ENCODE results near the gene RAD51.

The RAD51 gene

GRCh38 chr15:40762919-40763800 is 68.2 kb downstream of the RAD51 start:
- DNase-seq (ENCODE audit: low read depth), result peak; percentile 15

- DNase-seq (ENCODE audit: low read depth), result peak; percentile 53
These were observed 69.0 kb downstream of the RAD51 start, which contains the start of gene GCHFR for GRCh38 chr15:40763801-40764628. Gene GCHFR (plus strand): TSS chr15:40764068. CDS start chr15:40764181, 113 bp downstream.

DNA sequence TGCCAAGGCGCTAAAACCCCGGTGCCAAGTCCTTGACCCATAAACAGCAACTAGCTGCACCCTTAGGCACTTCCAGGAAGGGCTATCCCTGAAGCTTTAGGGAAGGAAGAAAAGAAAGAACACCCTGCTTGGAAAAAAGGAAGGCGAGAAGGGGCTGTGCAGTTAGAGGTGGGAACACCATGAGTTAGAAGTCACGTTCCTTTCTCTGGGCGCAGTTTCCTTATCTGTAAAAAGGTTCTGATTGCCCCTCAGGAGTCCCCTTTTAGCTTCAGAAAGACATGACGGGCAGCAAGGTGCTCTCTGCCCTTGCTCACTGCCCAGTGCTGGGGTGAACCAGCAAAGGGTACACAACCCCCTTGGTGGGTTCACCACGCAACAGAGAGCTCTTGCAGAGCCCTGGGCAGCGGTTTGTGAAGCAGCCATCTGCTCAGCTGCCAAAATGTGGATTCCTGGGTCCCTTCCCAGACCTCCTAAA is 69.7 kb downstream of the RAD51 start:
- no peak for DNase-seq (ENCODE audit: low read depth)

GRCh38 chr15:40766194-40766815 is 71.3 kb downstream of the RAD51 start:
- DNase-seq (ENCODE audit: low read depth), result no peak

- no peak for DNase-seq (ENCODE audit: low read depth)
These were observed 72.2 kb downstream of the RAD51 start for GRCh38 chr15:40766906-40767837.

DNA sequence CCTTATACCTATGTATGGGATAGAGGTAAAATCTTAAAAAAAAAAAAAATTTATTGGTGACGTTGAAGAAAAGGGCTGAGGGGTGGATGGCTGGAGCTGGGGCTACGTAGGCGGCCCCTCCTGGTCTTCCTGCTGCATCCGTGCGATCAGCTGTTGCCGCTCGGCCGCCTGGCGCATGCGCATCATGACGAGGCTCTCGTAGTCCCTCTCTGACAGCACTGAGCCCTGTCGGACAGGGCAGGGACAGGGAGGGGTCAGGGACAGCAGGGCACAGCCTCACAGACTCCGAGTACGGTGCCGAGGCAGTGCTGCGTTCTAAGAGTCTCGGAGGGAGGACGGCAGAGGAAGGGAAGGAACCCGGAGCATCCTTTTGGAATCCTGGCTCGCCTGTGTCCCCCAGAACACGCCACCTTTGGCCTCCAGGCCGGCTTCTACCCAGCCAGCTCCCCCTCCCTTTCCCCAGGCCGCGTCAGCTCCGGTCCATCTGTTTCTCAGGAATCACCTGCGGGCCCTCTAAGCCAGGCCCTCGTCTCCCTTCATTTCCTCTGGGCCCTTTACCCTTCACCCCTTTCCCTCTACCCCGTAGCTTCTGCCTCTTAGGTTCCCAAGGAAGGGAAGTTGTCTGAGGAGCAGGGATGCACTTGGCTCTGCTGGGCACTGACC is 73.0 kb downstream of the RAD51 start:
- no peak for DNase-seq (ENCODE audit: low read depth)

DNA sequence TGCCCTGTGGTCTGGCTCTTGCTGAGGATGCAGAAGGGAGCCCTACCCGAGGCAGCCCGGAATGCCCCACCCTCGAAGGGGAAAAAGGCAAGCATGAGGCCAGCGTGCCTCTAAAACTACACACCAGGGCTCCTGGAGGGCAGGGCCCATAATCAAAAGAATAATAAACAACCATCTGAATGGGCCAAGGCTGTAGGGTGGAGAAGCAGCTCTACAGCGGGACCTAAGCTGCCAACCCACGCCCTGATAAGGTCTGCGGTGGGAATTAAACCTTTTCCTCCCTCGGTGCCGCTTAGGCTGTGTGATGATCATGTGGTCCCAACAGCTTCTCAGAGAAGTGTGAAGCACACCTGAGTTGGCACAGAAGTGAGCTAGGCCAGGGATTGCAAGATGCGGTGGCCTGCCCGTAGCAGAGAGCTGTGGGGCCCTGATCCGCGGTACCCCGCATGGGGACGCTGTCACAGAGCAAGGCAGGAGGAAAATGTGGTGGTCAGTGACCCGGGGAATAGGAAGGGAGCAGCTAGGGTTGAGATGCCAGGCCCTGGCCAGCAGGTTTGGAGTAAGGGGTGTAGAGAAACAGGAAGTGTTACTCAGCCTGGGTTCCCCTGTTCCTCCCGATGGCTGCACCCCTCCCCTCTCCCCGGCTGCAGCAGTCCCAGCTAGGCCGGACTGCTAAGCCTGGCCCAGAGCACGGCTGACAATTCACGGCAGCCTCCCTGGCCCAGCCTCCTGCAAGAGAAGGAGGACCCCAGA is 73.7 kb downstream of the RAD51 start:
- no peak for DNase-seq (ENCODE audit: low read depth)

GRCh38 chr15:40769274-40770146 is 74.5 kb downstream of the RAD51 start, which contains the start of gene C15orf62:
Gene C15orf62 (plus strand): TSS chr15:40769980. CDS start chr15:40770496, 516 bp downstream.
- no peak for DNase-seq (ENCODE audit: low read depth)

DNA sequence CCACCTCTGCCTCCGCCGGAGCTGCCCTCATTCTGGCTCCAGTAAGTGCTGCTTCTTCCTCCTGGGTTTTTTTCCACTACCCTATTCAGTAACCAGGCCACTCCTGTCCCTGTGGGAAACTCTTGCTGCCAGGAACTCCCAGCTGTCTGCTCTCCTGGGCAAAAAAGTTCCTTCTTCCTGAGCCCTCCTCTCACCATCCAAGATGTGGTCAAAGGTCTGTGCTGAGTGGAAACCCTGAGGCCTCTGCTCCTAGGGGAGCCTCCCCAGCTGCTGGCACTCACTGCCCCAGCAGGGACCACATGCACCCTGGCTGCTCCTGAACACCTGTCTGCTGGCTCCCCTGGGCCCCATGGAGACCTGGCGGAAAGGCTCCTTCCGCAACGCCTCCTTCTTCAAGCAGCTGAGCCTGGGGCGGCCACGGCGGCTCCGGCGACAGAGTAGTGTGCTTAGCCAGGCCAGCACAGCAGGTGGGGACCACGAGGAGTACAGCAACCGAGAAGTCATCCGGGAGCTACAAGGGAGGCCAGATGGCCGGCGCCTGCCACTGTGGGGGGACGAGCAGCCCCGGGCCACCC is 75.3 kb downstream of the RAD51 start:
- DNase-seq (ENCODE audit: low read depth), result no peak

DNA sequence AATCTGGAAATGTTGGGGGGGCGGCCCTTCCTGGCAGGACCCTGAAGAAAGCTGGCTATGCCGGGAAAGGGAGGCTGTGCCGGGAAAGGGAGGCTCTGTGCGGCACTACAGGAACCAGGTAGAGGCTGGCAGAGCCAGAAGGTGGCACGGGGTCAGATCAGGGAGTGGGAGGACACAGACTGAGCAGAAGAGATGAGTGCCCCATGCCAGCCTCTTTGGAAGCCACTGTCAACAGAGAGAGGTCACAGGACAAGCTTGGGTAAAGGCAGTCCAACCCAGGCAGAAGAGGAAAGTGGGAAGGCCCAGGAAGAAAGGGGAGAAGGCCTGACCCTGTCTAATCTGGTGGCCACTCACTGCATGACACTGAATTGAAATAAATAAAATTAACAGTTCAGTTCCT is 76.3 kb downstream of the RAD51 start:
- DNase-seq (ENCODE audit: low read depth), result no peak

GRCh38 chr15:40772014-40772413 is 77.0 kb downstream of the RAD51 start:
- no peak for DNase-seq (ENCODE audit: low read depth)

GRCh38 chr15:40773496-40773895 is 78.5 kb downstream of the RAD51 start:
- DNase-seq (ENCODE audit: low read depth), result no peak

DNA sequence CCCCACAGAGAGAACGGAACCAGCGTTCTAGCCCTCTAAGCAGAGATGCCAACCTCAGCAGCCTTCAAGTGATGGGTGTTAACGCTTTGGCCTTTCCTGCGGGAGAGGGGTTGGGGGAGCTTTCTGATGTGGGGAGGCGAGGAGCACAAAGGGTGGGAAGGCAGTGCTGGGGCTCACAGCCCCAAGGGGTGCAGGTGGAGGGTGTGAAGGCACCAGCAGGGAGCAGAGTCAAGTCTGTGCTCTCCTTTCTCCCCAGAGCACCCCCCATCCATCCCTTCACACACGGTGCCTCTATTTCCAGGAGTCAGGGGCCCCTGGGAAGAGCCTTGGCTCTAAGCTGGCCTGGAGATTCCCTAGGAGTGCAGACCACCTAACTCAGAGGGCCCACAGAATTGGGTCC is 78.9 kb downstream of the RAD51 start:
- DNase-seq (ENCODE audit: low read depth), result no peak

GRCh38 chr15:40775007-40775406 is 80.0 kb downstream of the RAD51 start:
- DNase-seq (ENCODE audit: low read depth), result no peak

DNA sequence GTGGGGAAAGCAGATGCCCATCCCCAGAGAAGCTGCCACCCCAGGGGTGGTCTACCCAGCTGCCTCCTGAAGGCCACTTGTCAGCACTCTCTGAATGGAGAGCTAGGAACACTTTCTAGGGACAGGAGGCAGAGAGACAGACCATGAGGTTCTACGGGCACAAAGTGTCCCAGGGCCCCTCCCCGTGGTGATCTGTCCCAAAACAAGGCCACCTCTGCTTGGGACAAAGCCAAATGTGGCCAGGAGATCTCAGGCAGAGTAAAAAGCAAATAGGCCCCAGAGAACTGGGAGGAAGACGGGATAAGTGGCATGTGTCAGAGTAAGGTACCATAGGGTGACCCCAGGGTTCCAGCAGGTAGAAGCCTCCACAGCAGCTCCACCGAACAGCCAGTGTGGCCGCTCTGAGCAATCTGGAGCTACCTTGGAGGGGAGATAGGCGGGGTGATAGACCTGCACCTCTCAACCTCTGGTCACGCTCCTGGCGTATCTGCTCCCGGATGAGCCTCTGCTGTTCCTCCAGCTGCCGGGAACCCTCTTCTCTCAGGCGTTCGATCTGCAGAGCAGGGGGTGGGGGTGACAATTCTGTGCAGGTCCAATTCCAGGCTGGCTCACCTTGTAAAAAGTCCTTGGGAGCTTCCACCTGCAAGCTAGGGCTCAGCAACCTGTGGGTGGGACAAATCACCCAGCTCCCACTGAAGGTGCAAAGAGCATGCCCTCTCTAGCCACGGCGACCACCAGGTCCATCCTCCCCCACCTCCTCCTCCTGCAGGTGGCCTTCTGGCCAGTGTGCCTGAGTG is 81.0 kb downstream of the RAD51 start:
- DNase-seq (ENCODE audit: low read depth), result no peak

GRCh38 chr15:40776537-40777141 is 81.7 kb downstream of the RAD51 start:
- DNase-seq (ENCODE audit: low read depth), result peak; percentile 77
